ENCODE results near the gene UBE2F.

UBE2F gene

GRCh38 chr2:238091436-238092060 lies 124.7 kb downstream of the UBE2F start:
- TF ChIP-seq ZNF274 (IDR thresholded peaks at IDR 0.05; ENCODE audit: low read depth, low read length) = no peak
- no peak overlapping the region for H3K4me3 ChIP-seq (ENCODE audit: low read length)

Measured in GM08714 (cell line).